Stomach (tissue), 4 donors: Measurements from ENCODE around the gene ASCC2.

Experiments
- CTCF ChIP-seq, 7 experiments: fragments of 450-650 bp in 4 of 7; fragments of 200-600 bp in 3 of 7; sonication (generic) in 3 of 7; IDR thresholded peaks; one replicate each; pipeline ENCODE4 v1.5.1; 2016 to 2019; ENCODE audit warnings: antibody characterized with exemption in 7 of 7, control low read depth in 2 of 7, mild to moderate bottlenecking in 1 of 7
- POLR2A ChIP-seq, 4 donors: fragments of 450-650 bp; IDR thresholded peaks; one replicate each; pipeline ENCODE4 v1.6.1; 2016; ENCODE audit warnings: antibody characterized with exemption in 4 of 4, control low read depth in 2 of 4, mild to moderate bottlenecking in 1 of 4, moderate library complexity in 1 of 4
- POLR2AphosphoS5 ChIP-seq, 3 donors: sonication (generic); formaldehyde crosslinking; IDR thresholded peaks; one replicate each; pipeline ENCODE4 v1.6.1; 2016; ENCODE audit warnings: antibody characterized with exemption in 3 of 3

GRCh38 chr22:29767171-29768051 lies 70.7 kb downstream of the ASCC2 start, which contains the start of gene UQCR10:
- no peak for TF ChIP-seq CTCF (IDR thresholded peaks at IDR 0.05)
- TF ChIP-seq POLR2A (IDR thresholded peaks at IDR 0.05) = peak in 1 of 4 donors; percentile 44
- TF ChIP-seq POLR2AphosphoS5 (IDR thresholded peaks at IDR 0.05) = peak; percentile 19 to 80 (median 78)
